ENCODE measurements around the gene HS3ST1.

Gene HS3ST1

DNA sequence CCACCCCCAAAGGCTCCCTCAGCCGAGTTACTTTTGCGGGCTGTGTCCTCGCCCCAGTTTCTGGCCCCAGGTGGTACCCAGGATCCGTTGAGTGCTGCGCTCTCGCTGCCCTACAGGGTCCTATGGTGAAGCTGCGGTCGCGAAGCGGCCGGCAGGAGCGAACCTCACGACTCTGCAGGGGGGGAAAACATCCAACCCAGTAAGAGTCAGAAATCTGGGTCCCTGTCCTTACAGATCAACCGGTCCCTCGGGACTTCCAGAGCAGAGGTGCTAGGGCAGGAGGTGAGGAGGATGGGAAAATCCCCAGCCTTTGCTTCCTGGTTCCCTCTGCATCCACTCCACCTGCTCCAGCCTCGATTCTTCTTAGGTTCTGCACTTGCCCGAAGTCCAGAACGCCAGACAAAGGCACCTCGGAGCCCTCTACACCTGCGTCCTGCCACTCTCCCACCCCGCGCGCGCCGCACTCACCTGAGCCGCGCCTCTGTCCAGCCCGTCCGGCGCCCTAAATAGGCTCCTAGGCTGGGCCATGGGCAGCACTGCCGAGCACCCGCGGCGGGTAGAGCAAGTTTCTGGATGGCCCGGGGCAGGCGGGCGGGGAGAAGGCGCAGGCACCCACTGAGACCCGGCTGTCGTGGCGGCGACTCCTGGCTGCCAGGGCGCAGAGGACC, at the start of gene HS3ST1:
Gene HS3ST1, minus strand, starts transcription at position 664 of the 668 bp plus-strand sequence. CDS start 28,889 bp downstream, outside the sequence.
- DNase-seq (ENCODE audit: low spot score), result no peak

DNA sequence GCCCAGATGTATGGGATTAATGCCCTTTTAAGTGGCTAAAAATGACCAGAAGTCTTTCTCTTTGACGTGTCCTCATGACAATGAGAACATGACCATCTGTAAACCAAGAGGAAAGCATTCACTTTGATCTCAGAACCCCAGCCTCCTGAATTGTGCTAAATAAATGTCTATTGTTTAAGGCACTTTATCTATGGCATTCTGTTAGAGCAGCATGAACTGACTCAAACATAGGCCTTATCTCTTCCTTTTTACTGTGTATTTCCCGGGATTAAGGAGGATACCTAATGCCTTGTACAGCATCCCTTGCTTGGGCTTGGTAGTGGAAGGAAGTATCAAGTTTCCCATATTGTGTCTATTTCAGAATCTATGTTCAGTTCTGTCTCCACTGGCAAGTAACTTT, 47.2 kb upstream of the HS3ST1 start:
- DNase-seq (ENCODE audit: low spot score), result peak; percentile 53

DNA sequence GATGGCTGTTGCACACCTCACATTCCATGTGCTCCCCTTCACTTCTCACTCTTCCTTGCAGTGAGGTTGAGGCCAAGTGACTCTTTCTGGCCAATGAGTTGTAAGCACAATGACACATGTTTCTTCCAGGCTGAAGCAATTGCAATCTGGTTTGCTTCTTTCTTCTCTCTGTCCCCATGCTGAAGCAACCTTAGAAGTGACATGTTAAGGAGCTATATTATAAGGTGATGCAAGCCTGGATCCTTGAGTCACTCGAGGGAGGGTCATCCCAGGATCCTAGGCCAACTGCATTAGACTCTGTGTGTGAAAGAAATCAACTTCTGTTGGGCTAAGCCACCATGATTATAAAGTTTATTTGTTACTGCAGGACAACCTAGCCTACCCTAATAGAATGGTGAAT, 45.5 kb upstream of the HS3ST1 start:
- DNase-seq (ENCODE audit: low spot score), result no peak

DNA sequence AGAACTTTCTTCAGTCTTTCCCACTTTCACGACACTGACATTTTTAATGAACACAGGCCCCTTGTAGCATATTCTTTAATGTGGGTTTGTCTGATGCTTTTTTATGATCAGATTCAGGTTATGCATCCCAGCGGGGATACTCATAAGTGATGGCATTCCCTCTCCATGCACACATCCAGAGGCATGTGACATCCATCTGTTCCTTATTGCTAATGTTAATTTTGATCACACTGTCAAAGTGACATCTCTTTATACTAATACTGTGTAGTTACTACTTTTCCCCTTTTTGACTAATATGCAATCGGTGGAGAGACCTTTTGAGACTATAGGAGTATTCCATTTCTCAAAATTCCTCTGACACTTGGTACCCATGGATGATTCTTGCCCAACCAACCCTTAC, 43.8 kb upstream of the HS3ST1 start:
- no peak for DNase-seq (ENCODE audit: low spot score)

DNA sequence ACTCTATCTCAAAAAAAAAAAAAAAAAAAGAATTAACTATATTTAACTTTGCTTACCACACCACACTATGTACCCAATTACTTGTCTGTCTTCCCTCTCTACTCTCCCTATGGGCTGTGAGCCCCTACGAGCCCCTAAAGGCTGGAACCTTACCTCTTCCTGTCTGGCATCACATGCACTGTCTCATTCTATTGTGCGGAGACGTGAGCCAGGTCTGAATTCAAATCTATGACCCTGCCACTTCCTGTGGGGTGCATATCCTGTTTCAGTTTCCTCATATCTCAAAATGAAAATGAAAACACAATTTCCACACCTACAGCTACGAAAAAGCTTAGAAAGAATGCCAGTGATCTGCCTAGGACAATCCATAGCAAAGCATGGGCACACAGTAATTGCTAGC, 42.9 kb upstream of the HS3ST1 start:
- peak; percentile 92 for DNase-seq (ENCODE audit: low spot score)

- DNase-seq (ENCODE audit: low spot score), result no peak
These were observed 42.4 kb upstream of the HS3ST1 start for GRCh38 chr4:11471046-11471441.

- peak; percentile 46 for DNase-seq (ENCODE audit: low spot score)
These were observed 41.8 kb upstream of the HS3ST1 start for GRCh38 chr4:11470438-11471045.

DNA sequence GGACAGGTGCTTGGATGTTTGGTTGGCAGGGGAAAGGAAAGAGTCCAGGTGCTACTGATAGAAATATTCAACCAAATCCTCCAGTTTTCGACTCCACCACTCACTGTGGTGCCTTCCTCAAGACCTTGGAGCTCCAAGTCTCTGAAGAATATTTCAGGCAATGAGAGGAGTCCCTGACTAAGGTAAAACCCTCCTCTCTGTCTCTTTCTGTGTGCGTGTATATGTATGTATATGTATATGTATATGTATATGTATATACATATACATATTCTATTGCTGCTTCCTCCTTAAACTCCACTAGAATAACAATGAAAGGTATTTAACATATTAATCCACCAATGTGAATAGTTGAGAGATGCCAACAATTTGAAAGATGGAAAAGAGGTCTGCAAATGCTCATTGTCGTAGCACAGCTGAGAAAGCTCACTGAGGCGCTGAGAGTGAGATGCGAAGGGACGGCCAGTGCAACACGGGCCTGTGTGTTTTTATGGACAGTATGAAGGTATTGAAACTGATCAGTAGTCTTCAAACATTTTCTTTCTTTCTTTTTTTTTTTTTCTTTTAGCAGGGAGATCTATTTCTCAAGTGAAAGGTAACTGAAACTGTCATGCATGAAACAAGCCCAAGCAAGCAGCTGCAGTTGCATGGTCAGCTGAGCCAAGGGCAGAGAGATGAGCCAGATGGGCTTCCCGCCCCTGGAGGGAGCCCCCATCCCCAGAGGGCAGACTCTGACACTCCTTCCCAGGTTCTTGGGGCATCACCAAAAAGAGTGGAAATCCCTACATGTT, 41.1 kb upstream of the HS3ST1 start:
- no peak for DNase-seq (ENCODE audit: low spot score)

- DNase-seq (ENCODE audit: low spot score), result no peak
These were observed 40.2 kb upstream of the HS3ST1 start for GRCh38 chr4:11468901-11469300.

GRCh38 chr4:11467931-11468330, 39.2 kb upstream of the HS3ST1 start:
- DNase-seq (ENCODE audit: low spot score), result no peak

DNA sequence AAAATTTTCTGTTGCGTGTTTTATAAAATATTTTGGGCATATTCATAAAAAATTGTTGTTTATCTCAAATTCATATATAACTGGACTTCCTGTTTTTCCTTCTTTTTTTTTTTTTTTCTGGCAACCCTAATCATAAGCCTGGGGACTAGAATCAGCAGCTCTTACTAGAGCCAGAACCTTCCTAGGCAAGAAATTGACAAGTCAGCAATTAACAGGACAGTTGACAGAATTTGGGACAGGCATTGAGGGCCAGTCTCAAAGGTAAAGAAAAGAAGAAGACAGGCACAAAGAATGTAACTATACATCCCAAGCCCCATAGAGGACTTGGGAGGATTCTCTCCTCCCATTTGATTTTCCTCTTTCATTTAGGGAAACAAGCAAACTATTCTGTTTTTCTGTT, 35.0 kb upstream of the HS3ST1 start:
- no peak for DNase-seq (ENCODE audit: low spot score)

- DNase-seq (ENCODE audit: low spot score), result no peak
These were observed 27.7 kb upstream of the HS3ST1 start for GRCh38 chr4:11456401-11456800.

- DNase-seq (ENCODE audit: low spot score), result no peak
These were observed 26.6 kb upstream of the HS3ST1 start for GRCh38 chr4:11455201-11455835.

DNA sequence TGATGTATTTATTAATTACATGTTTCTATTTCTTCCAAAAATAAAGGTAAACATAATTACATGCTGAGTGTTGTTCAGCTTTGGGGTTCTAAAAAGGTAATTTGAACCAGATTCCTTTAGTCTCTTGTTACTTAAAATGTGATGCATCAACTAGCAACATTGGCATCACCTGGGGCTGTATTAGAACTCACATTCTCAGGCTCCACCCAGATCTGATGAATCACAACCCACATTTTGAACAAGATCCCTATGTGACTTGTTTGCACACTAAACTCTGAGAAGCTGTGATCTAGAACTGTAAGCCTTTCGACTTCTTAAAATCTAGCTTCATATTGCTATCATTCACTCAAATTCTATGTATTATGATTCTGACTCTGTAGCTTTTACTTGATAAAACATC, 23.0 kb upstream of the HS3ST1 start:
- DNase-seq (ENCODE audit: low spot score), result no peak

DNA sequence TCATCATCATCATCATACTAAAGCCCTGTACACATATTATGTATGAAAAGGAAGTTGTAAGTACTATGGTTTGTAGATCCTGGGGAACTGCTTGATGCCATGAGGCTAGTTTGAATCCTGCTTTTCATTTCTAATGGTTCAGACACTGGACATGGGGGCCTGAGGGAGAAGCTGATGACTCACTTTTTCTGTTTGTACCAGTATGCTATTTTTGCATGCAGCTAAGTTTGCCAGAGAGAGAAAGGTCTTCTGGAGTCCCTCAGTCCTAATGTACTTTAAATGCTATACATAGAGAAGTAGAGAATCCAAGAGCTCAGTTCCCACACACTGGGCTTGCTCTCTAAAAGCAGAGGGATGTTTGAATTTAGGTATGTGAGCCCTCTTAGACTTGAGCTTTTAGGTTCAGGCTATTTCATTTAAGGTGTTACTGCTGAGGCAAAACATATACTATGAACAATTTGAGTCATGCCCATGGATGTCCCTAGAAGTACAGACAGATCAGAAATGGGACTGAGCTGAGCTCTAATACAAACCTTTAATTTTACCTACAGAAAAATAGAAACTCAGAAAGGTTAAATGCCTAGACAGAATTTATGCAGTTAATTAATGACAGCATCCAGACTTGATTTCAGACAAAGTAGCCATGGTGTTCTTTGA, 17.6 kb upstream of the HS3ST1 start:
- DNase-seq (ENCODE audit: low spot score), result no peak

DNA sequence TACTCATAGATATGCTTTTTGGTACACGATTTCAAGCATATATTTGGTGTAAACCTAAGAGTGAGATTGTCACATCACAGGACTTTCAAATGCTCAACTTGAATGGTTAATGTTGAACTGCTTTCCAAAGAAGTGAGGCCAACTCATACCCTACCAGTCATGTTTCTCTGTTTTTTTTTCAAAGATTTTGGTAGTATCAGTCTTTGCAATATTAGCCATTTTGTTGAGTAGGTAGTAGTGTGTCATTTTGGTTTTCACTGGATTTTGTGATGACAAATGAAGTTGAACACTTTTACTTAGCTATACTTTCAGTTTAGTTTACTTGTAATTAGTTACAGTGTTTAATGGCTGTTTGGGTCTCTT, 12.5 kb upstream of the HS3ST1 start:
- no peak for DNase-seq (ENCODE audit: low spot score)

GRCh38 chr4:11440481-11441193, 11.9 kb upstream of the HS3ST1 start:
- no peak for DNase-seq (ENCODE audit: low spot score)

DNA sequence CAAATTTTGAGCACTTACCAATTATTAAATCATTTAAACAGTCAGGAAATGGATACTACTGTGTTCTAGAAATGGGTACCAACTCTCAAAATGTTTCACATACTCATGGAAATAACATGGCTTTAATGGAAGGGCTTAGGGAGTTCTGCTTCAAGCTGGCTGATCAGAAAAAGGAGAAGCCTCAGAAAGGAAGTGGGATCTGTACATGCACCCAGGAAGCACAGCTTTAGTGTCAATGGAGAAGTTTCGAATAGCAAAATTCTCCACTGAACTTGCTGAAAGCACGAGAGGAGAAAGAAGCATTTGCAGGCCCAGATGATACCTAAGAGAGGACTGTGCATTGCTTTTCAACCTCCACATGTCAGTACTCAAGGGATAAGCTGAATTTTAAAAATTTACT, 11.1 kb upstream of the HS3ST1 start:
- no peak for DNase-seq (ENCODE audit: low spot score)

DNA sequence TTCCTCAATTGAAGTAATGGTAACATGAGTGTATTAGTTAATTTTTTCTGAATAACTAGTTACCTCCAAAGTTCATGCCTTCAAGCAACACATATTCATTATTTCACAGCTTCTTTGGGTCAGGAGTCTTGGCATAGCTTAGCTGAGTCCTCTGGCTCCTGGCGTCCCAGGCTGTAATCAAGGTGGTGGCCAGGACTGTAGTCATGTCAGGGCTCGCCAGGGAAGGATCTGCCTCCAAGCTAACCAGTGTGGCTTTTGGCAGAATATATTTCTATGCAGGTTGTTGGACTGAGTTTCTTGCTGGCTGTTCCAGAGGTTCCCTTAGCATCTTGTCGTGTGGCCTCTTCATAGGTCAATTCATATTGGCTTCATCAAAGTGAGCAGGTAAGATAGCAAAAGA, 10.0 kb upstream of the HS3ST1 start:
- no peak for DNase-seq (ENCODE audit: low spot score)

DNA sequence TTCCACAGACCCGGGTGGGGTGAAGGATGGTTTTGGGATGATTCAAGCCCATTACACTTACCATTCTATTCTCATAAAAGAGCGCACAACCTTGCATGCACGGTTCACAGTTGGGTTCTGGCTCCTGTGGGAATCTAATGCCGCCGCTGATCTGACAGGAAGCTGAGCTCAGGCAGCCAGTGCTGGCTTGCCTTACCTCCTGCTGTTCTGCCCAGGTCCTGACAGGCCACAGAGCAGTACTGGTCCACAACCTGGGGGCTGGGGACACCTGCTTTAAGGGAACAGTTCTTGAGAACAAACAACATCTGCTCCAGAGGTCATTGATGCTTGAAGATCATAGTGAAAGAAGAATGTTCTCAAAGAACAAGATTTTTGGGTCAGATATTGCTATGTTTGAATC, 8.0 kb upstream of the HS3ST1 start:
- no peak for DNase-seq (ENCODE audit: low spot score)

- DNase-seq (ENCODE audit: low spot score), result no peak
These were observed 7.4 kb upstream of the HS3ST1 start for GRCh38 chr4:11436084-11436483.

DNA sequence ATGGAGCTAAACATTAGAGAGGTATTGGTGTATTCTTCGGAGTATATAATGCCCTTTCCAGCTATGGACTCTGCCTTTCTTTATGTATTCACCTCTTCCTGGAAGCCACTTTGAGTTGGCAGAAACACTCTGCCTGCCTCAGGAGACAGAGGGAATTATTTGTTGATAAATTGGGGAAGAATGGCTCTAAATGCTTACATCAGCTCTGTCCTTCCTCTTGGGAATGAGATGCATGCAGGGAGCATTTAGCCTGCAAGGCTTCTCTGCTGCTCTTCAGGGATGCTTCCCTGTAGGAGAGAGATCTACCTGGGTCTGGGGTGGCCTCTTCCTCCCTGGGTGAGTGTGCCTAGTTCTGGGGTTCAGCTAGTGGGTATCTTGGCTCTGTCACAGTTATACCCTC, 6.9 kb upstream of the HS3ST1 start:
- DNase-seq (ENCODE audit: low spot score), result no peak
